Measurements from ENCODE around the gene SLX4IP. TPM values are rescaled to one million over a fixed set of nuclear protein-coding genes. Genes with fewer than 3 reads are reported as not detected.

The SLX4IP gene
- total and polyA plus RNA-seq, 2 of the 13 experiments (the other 11 are each of a cell fraction or from before 2014, with no cell fraction given), result 3.6 to 7.3 TPM

- TF ChIP-seq BATF2 (CRISPR knock-in tag; IDR thresholded peaks at IDR 0.05) (no peak), MTF2 (CRISPR knock-in tag; IDR thresholded peaks at IDR 0.05; ENCODE audit: borderline replicate concordance) (no peak), NONO (IDR thresholded peaks at IDR 0.05) (no peak), NONO (CRISPR knock-in tag; conservative IDR thresholded peaks at IDR 0.05) (no peak; the same call in 1 of the 2 replicates), ZNF652 (CRISPR knock-in tag; IDR thresholded peaks at IDR 0.05; ENCODE audit: borderline replicate concordance, low read depth) (no peak), SATB2 (CRISPR knock-in tag; IDR thresholded peaks at IDR 0.05) (no peak), GFI1 (CRISPR knock-in tag; IDR thresholded peaks at IDR 0.05; ENCODE audit: borderline replicate concordance) (peak; percentile 54; the same call in 1 of the 2 replicates), GPBP1L1 (CRISPR knock-in tag; IDR thresholded peaks at IDR 0.05) (no peak), ZNF296 (CRISPR knock-in tag; conservative IDR thresholded peaks at IDR 0.05) (no peak), ZNF83 (CRISPR knock-in tag; IDR thresholded peaks at IDR 0.05; ENCODE audit: borderline replicate concordance) (peak; percentile 48; the same call in 1 of the 2 replicates), HOXD1 (CRISPR knock-in tag; IDR thresholded peaks at IDR 0.05) (no peak; the same call in 1 of the 2 replicates), IKZF5 (CRISPR knock-in tag; IDR thresholded peaks at IDR 0.05) (peak; percentile 72; the same call in 1 of the 2 replicates), ZNF775 (CRISPR knock-in tag; IDR thresholded peaks at IDR 0.05; ENCODE audit: borderline replicate concordance) (no peak)
- TF ChIP-seq, protein P1, sequence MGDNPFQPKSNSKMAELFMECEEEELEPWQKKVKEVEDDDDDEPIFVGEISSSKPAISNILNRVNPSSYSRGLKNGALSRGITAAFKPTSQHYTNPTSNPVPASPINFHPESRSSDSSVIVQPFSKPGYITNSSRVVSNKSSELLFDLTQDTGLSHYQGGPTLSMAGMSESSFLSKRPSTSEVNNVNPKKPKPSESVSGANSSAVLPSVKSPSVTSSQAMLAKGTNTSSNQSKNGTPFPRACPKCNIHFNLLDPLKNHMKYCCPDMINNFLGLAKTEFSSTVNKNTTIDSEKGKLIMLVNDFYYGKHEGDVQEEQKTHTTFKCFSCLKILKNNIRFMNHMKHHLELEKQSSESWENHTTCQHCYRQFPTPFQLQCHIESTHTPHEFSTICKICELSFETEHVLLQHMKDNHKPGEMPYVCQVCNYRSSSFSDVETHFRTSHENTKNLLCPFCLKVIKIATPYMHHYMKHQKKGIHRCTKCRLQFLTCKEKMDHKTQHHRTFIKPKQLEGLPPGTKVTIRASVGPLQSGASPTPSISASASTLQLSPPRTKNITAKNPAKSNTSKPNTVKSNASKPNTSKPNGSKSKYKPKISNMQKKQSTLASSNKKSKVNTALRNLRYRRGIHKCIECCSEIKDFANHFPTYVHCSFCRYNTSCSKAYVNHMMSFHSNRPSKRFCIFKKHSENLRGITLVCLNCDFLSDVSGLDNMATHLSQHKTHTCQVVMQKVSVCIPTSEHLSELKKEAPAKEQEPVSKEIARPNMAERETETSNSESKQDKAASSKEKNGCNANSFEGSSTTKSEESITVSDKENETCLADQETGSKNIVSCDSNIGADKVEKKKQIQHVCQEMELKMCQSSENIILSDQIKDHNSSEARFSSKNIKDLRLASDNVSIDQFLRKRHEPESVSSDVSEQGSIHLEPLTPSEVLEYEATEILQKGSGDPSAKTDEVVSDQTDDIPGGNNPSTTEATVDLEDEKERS (CRISPR knock-in tag; IDR thresholded peaks at IDR 0.05), result peak; percentile 74; the same call in 1 of the 2 replicates
- TF ChIP-seq, protein P2, sequence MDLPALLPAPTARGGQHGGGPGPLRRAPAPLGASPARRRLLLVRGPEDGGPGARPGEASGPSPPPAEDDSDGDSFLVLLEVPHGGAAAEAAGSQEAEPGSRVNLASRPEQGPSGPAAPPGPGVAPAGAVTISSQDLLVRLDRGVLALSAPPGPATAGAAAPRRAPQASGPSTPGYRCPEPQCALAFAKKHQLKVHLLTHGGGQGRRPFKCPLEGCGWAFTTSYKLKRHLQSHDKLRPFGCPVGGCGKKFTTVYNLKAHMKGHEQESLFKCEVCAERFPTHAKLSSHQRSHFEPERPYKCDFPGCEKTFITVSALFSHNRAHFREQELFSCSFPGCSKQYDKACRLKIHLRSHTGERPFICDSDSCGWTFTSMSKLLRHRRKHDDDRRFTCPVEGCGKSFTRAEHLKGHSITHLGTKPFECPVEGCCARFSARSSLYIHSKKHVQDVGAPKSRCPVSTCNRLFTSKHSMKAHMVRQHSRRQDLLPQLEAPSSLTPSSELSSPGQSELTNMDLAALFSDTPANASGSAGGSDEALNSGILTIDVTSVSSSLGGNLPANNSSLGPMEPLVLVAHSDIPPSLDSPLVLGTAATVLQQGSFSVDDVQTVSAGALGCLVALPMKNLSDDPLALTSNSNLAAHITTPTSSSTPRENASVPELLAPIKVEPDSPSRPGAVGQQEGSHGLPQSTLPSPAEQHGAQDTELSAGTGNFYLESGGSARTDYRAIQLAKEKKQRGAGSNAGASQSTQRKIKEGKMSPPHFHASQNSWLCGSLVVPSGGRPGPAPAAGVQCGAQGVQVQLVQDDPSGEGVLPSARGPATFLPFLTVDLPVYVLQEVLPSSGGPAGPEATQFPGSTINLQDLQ (CRISPR knock-in tag; IDR thresholded peaks at IDR 0.05), result no peak
- TF ChIP-seq, protein P3, sequence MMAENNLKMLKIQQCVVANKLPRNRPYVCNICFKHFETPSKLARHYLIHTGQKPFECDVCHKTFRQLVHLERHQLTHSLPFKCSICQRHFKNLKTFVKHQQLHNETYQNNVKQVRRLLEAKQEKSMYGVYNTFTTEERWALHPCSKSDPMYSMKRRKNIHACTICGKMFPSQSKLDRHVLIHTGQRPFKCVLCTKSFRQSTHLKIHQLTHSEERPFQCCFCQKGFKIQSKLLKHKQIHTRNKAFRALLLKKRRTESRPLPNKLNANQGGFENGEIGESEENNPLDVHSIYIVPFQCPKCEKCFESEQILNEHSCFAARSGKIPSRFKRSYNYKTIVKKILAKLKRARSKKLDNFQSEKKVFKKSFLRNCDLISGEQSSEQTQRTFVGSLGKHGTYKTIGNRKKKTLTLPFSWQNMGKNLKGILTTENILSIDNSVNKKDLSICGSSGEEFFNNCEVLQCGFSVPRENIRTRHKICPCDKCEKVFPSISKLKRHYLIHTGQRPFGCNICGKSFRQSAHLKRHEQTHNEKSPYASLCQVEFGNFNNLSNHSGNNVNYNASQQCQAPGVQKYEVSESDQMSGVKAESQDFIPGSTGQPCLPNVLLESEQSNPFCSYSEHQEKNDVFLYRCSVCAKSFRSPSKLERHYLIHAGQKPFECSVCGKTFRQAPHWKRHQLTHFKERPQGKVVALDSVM (CRISPR knock-in tag; IDR thresholded peaks at IDR 0.05), result no peak
Observed at GRCh38 chr20:10674684-10675449, 239.8 kb downstream of the SLX4IP start (continued).
